ENCODE results near the gene FAM47E. TPM values are rescaled to one million over a fixed set of nuclear protein-coding genes. Genes with fewer than 3 reads are reported as not detected.

The FAM47E gene
- total and polyA plus RNA-seq, 2 donors (not counting 1 experiment from before 2014, with no cell fraction given) = 0.15 to 1.3 TPM

- TF ChIP-seq CTCF (IDR thresholded peaks at IDR 0.05) (no peak), EZH2 (IDR thresholded peaks at IDR 0.05; ENCODE audit: borderline replicate concordance, insufficient read depth, low read depth, low read length, poor library complexity, severe bottlenecking) (no peak)
- no peaks in the 10 kb centered on the region for H3K79me2 ChIP-seq (ENCODE audit: control insufficient read depth, insufficient read depth, low read length)
- Mint-ChIP-seq H3K4me3 (no peak overlapping the region), H3K4me1 (no peaks in the 10 kb centered on the region), H3K27ac (no peak overlapping the region), H3K9me3 (ENCODE audit: insufficient read depth) (no peaks in the 10 kb centered on the region), H3K27me3 (peaks cover 50% of the 10 kb centered on the region)
- ChIA-PET CTCF (interaction anchor here (0.5 kb wide), 1 partner anchor 1692 kb away, joined by 3 read pairs; no protein-coding TSS in a partner anchor), POLR2A (no interaction called here)
- no peak overlapping the region for H2AFZ ChIP-seq (ENCODE audit: insufficient read depth, low read depth, low read length, poor library complexity, severe bottlenecking)
- no peaks in the 10 kb centered on the region for H3K36me3 ChIP-seq (replicated peaks in 1 of 2; ENCODE audit: control extremely low read depth in 1 of 2, control insufficient read depth in 1 of 2, extremely low read depth in 1 of 2, insufficient read depth in 2 of 2, low read length in 1 of 2)
- H3K4me3 ChIP-seq (ENCODE audit: control extremely low read depth in 1 of 5, extremely low read depth in 1 of 5, insufficient read depth in 1 of 5, low read depth in 2 of 5, low read length in 4 of 5) = no peak overlapping the region
- no peak for DNase-seq
- H3K27me3 ChIP-seq (replicated peaks in 1 of 4; ENCODE audit: control extremely low read depth in 1 of 4, control insufficient read depth in 3 of 4, insufficient read depth in 4 of 4, low read length in 3 of 4) = peaks cover 0 to 20% (median 15%) of the 10 kb centered on the region in 4 experiments
- no peak for ATAC-seq (ENCODE audit: low read depth)
- H3K27ac ChIP-seq (ENCODE audit: low read length in 2 of 2) = no peak overlapping the region
- H3K9ac ChIP-seq (ENCODE audit: low read length) = no peak overlapping the region
- intact Hi-C loops (cut with micrococcal nuclease) = no loop called here
- WGBS (ENCODE audit: insufficient coverage) = no CpG with 5 or more reads among the region's 1 CpG
- peaks cover 0 to 2% (median 0%) of the 10 kb centered on the region in 3 donors for H3K9me3 ChIP-seq (ENCODE audit: control extremely low read depth in 1 of 3, control insufficient read depth in 2 of 3, insufficient read depth in 1 of 3, low read length in 2 of 3)
- H3K4me1 ChIP-seq (ENCODE audit: control insufficient read depth in 2 of 2, insufficient read depth in 2 of 2, low read length in 2 of 2) = peaks cover 0 to 2% of the 10 kb centered on the region in 2 donors
- H3K4me2 ChIP-seq (replicated peaks; ENCODE audit: low read depth, low read length, poor library complexity, severe bottlenecking) = no peak overlapping the region
- H4K20me1 ChIP-seq (ENCODE audit: control insufficient read depth, insufficient read depth, low read length, poor library complexity, severe bottlenecking) = no peaks in the 10 kb centered on the region
Observed at GRCh38 chr4:76256968-76257367, 5.4 kb downstream of the FAM47E start.

GRCh38 chr4:76257824-76258223 is 6.3 kb downstream of the FAM47E start:
- Histone ChIP-seq H4K20me1 (ENCODE audit: control insufficient read depth, insufficient read depth, low read length, poor library complexity, severe bottlenecking) (no peaks in the 10 kb centered on the region), H3K4me2 (replicated peaks; ENCODE audit: low read depth, low read length, poor library complexity, severe bottlenecking) (no peak overlapping the region), H3K27me3 (replicated peaks in 1 of 4; ENCODE audit: control extremely low read depth in 1 of 4, control insufficient read depth in 3 of 4, insufficient read depth in 4 of 4, low read length in 3 of 4) (peaks cover 0 to 13% (median 8%) of the 10 kb centered on the region in 4 experiments), H3K79me2 (ENCODE audit: control insufficient read depth, insufficient read depth, low read length) (no peaks in the 10 kb centered on the region), H3K36me3 (replicated peaks in 1 of 2; ENCODE audit: control extremely low read depth in 1 of 2, control insufficient read depth in 1 of 2, extremely low read depth in 1 of 2, insufficient read depth in 2 of 2, low read length in 1 of 2) (no peaks in the 10 kb centered on the region), H2AFZ (ENCODE audit: insufficient read depth, low read depth, low read length, poor library complexity, severe bottlenecking) (no peak overlapping the region), H3K9ac (ENCODE audit: low read length) (no peak overlapping the region), H3K27ac (ENCODE audit: low read length in 2 of 2) (no peak overlapping the region), H3K4me1 (ENCODE audit: control insufficient read depth in 2 of 2, insufficient read depth in 2 of 2, low read length in 2 of 2) (no peaks in the 10 kb centered on the region), H3K4me3 (ENCODE audit: control extremely low read depth in 1 of 5, extremely low read depth in 1 of 5, insufficient read depth in 1 of 5, low read depth in 2 of 5, low read length in 4 of 5) (no peak overlapping the region), H3K9me3 (ENCODE audit: control extremely low read depth in 1 of 3, control insufficient read depth in 2 of 3, insufficient read depth in 1 of 3, low read length in 2 of 3) (no peaks in the 10 kb centered on the region)
- ChIA-PET POLR2A (no interaction called here), CTCF (no interaction called here)
- intact Hi-C loops (cut with micrococcal nuclease) = no loop called here
- H3K4me3 Mint-ChIP-seq = no peak overlapping the region
- no peaks in the 10 kb centered on the region for H3K9me3 Mint-ChIP-seq (ENCODE audit: insufficient read depth)
- TF ChIP-seq CTCF (IDR thresholded peaks at IDR 0.05) (no peak), EZH2 (IDR thresholded peaks at IDR 0.05; ENCODE audit: borderline replicate concordance, insufficient read depth, low read depth, low read length, poor library complexity, severe bottlenecking) (no peak)
- WGBS (ENCODE audit: insufficient coverage) = 100% methylated on average over 2 of the region's 3 CpGs
- ATAC-seq (ENCODE audit: low read depth) = no peak
- no peak for DNase-seq
- H3K27ac Mint-ChIP-seq = no peak overlapping the region
- no peaks in the 10 kb centered on the region for H3K4me1 Mint-ChIP-seq
- peaks cover 41% of the 10 kb centered on the region for H3K27me3 Mint-ChIP-seq
